AG04449 (cell line): ENCODE results near the gene TNNI2.

Source experiments
- CTCF ChIA-PET: fragments of 350-600 bp; formaldehyde crosslinking; extraction: SDS; loops from one replicate; lab custom pipeline; 2021; ENCODE audit warnings: antibody characterized with exemption; lab: Yijun Ruan, JAX
- POLR2A ChIA-PET: fragments of 400-600, 350-600 bp; formaldehyde crosslinking; extraction: SDS; loops from one replicate; lab custom pipeline; 2020; ENCODE audit warnings: antibody characterized with exemption, inconsistent platforms; lab: Yijun Ruan, JAX
- DNase-seq: peaks from one replicate; pipeline ENCODE4 v3.0.0-alpha.2; 2010; ENCODE audit warnings: low read depth, low spot score
- H3K4me3 ChIP-seq: 2 replicates; pipeline ENCODE4 v1.5.1; 2011; ENCODE audit warnings: low read depth, mild to moderate bottlenecking, control low read depth, low read length
- TF ChIP-seq, protein P1 (sequence below): IDR thresholded peaks from one replicate; pipeline ENCODE4 v1.5.1; 2011; ENCODE audit warnings: mild to moderate bottlenecking, moderate library complexity, low read length, control low read depth, inconsistent platforms; ENCODE audit not compliant: insufficient read depth; ENCODE audit errors: missing control alignments

Gene TNNI2

DNA sequence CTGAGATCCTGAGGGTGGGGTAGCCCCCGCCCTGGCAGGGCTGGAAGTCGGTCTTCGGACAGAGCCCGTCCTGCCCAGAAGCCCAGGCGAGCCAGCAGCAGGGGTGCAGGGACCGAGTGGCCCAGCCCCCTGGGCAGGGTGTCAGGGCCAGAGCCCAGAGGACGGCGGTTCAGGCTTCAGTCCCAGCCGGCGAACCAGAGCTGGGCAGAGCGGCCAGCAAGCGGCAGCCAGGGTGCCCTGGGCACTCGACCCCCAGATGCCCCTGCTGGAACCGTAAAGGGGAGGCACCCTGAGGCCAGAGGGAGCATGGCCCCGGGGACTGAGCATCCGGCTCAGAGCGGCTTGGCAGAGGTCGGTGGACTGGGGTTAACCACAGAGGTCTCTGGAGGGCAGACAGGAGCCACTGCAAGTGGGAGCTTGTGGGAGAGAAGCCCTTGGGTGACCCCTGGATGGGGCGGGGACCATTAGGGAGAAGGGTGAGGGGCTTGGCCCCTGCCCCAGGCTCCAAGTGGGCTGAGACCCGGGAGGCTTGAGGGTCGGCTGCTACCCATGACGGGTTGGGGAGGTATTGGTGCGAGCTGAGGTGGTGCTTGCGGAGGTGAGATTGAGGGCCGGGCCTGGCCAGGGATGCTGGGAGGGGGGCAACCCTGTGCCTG lies 30.0 kb downstream of the TNNI2 start:
- ChIA-PET POLR2A (no interaction called here), CTCF (interaction anchor here (3.4 kb wide), 1 partner anchor 14 kb away, joined by 18 read pairs; no protein-coding TSS in a partner anchor)
- H3K4me3 ChIP-seq: no peak overlapping the region

DNA sequence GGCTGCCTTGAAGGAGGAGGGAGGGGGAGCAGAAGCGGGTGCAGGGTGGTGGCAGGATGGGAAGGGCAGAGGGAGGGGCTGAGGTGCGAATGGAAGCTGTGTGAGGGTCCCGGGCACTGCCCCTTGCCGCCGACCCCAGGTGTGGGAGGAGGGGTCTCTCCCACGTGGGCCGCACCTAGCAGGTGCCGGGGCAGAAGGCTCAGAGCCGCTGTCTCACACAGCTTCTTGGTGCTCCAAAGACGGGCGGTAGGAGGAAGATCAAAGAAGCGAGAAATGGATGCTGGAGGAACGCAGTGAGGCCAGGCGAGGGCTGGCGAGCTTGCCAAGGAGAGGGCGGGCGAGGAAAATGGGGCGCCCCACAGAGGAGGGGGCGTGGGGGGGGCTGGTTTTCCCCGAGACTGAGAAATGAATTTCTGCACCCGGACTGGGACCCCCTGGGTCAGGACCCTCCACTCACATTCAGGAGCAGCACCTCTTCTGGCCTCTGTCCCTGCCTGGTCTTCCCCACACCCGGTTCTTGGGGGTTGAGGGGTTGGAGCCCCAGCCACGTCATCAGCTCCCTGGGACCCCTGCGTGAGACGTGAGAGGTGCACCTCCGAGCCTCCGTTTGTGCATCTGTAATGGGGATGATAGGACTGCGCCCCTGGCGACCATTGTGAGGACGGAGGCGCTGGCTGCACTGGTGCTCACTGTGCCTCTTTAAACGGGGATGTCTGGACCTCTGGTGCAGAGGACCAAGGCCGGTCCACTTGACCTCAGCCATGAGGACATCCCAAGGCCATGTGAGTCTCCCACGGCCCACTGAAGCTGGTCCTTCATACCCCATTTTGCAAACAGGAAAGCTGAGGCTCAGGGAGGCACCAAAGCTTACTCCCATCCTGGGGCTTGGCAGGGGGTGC lies 30.9 kb downstream of the TNNI2 start:
- POLR2A ChIA-PET: no interaction called here
- DNase-seq: no peak
- TF ChIP-seq, protein P1, sequence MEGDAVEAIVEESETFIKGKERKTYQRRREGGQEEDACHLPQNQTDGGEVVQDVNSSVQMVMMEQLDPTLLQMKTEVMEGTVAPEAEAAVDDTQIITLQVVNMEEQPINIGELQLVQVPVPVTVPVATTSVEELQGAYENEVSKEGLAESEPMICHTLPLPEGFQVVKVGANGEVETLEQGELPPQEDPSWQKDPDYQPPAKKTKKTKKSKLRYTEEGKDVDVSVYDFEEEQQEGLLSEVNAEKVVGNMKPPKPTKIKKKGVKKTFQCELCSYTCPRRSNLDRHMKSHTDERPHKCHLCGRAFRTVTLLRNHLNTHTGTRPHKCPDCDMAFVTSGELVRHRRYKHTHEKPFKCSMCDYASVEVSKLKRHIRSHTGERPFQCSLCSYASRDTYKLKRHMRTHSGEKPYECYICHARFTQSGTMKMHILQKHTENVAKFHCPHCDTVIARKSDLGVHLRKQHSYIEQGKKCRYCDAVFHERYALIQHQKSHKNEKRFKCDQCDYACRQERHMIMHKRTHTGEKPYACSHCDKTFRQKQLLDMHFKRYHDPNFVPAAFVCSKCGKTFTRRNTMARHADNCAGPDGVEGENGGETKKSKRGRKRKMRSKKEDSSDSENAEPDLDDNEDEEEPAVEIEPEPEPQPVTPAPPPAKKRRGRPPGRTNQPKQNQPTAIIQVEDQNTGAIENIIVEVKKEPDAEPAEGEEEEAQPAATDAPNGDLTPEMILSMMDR: no peak
- CTCF ChIA-PET: interaction anchor here (0.8 to 3.4 kb wide), 2 partner anchors 13 to 79 kb away, joined by 3 to 18 read pairs; no protein-coding TSS in a partner anchor
- no peak overlapping the region for H3K4me3 ChIP-seq

More for the DNA sequence above, 30.0 kb downstream of the TNNI2 start:
- DNase-seq: no peak
- TF ChIP-seq, protein P1: no peak

DNA sequence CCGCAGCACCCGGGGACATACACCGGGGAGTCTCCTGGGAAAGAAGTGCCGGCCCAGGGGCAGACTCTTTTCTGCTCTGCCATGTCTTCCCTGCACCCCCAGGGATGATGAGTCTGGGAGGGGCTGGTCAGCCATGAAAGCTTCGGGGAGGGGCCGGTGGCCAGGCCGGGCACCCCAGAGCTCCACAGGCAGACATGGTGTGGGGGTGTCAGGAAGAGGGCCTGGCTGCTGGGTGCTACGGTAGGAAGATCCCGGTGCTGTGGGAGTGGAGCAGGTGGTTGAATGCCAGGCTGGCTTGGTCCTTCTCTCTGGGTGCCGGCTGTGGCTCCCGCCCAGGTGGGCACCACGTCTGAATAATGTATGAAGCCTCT lies 31.5 kb downstream of the TNNI2 start:
- CTCF ChIA-PET: interaction anchor here (0.8 to 3.4 kb wide), 3 partner anchors 12 to 177 kb away, joined by 3 to 18 read pairs (median 4); no protein-coding TSS in a partner anchor
- H3K4me3 ChIP-seq: no peak overlapping the region
- TF ChIP-seq, protein P1: no peak
- DNase-seq: no peak
- POLR2A ChIA-PET: no interaction called here

DNA sequence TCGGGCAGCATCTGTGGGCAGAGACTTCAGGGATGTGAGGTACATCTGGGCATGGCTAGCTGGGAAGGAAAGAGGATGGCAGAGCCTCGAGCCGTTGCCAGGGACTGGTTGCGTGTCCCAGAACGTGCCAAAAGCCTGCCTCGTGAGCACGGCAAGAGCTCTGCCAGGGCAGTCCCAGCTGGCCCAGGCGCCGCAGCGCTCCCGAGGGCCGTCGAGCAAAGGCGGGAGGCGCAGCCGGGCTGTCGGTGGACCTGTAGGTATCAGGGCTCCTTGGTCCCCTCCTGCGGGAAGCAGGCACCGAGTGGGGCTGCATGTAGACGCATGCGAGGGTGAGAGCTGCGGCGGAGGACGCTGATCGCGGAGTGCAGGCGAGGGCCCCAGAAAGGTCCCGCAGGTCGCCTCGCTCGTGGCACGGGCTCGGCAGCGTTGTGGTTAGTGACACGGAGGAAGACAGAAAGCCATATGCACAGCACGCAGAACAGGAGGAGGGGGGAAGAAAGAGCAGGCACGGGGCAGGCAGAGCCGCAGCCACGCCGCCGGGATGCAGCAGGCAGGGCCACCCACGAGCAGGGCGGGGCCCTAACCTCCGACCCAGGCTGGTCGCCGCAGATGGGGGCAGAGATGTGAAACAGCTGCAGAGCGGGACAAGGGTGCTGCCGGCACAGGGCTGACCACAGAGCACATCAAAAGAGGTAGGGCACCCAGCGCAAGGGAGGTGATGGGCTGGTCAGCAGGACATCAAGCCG lies 32.1 kb downstream of the TNNI2 start:
- TF ChIP-seq, protein P1: no peak
- H3K4me3 ChIP-seq: no peak overlapping the region
- CTCF ChIA-PET: interaction anchor here (0.8 to 3.4 kb wide), 3 partner anchors 12 to 178 kb away, joined by 3 to 18 read pairs (median 4); no protein-coding TSS in a partner anchor
- DNase-seq: no peak
- POLR2A ChIA-PET: no interaction called here

DNA sequence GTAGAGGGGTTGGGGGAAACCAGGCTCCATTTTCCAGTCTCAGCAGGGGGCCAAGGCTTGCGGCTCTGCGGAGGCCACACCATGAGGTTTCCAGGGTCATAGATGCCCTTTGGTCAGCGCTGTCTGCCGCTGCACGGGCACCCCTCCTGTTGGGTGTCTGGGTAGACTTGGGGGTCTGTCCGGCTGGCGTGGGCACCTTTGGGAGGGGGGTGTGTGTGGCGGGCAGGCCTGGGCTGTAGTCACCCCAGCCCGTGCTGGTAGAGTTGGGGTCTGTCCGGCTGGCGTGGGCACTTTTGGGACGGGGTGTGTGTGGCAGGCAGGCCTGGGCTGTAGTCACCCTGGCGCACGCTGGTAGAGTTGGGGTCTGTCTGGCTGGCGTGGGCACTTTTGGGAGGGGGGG lies 32.8 kb downstream of the TNNI2 start:
- no peak overlapping the region for H3K4me3 ChIP-seq
- TF ChIP-seq, protein P1: no peak
- no peak for DNase-seq
- POLR2A ChIA-PET: no interaction called here
- CTCF ChIA-PET: interaction anchor here (1.2 to 3.4 kb wide), 2 partner anchors 11 to 178 kb away, joined by 4 to 18 read pairs; no protein-coding TSS in a partner anchor
